Measurements from ENCODE around the gene EPDR1. TPM values are rescaled to one million over a fixed set of nuclear protein-coding genes. Genes with fewer than 3 reads are reported as not detected.

EPDR1 gene
- total and polyA plus RNA-seq, 2 of the 4 experiments (the other 2 are of a cell fraction) = under 0.01 to 0.09 TPM

DNA sequence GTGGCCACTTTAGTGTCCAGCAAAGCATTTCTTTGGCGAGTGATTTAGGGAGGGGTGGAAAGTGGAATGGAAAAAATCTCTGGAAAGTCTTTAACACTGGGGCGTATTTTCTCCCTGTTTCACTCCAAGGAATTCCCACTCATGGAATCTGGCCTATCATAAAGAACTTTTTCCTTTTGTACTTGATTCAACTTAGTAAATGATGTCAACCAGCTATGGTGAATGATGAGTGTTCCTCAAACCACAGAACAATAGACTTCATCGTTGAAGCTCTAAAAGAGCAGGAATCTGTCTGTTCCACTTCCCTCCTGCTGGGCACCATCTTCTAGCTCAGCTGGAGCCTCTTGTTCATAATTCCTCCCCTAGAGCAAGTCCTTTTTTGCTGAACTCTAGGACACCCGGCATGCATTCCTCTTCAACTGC lies 66.5 kb downstream of the EPDR1 start:
- no peaks in the 10 kb centered on the region for H3K27me3 ChIP-seq (ENCODE audit: control insufficient read depth, insufficient read depth, low read length)
- H3K23ac ChIP-seq (ENCODE audit: low read depth, low read length) = no peak overlapping the region
- no peak overlapping the region for H4K5ac ChIP-seq (ENCODE audit: low read depth, low read length)
- in situ Hi-C loops (cut with MboI; ENCODE audit: low sequenced_read_pairs) (no loop called here), dilution Hi-C loops (cut with HindIII; ENCODE audit: low sequenced_read_pairs, unreplicated experiment) (no loop called here), intact Hi-C loops (cut with micrococcal nuclease) (no loop called here)
- POLR2A ChIA-PET (ENCODE audit: unreplicated experiment) = no interaction called here
- no peak overlapping the region for H2BK15ac ChIP-seq (ENCODE audit: low read depth, low read length)
- no peak overlapping the region for H4K8ac ChIP-seq (ENCODE audit: low read depth in 2 of 2, low read length in 2 of 2)
- no peak overlapping the region for H2AFZ ChIP-seq (replicated peaks; ENCODE audit: low read length, poor library complexity)
- H3K36me3 ChIP-seq (ENCODE audit: control insufficient read depth, insufficient read depth, low read length) = no peaks in the 10 kb centered on the region
- no peak overlapping the region for H3K9ac ChIP-seq (ENCODE audit: low read depth, low read length)
- H3K4ac ChIP-seq (ENCODE audit: low read depth, low read length) = no peak overlapping the region
- TF ChIP-seq MXI1 (IDR thresholded peaks at IDR 0.05; ENCODE audit: borderline replicate concordance, low read depth, low read length) (no peak), FOS (IDR thresholded peaks at IDR 0.05; ENCODE audit: low read depth, low read length) (no peak), CHD1 (IDR thresholded peaks at IDR 0.05; ENCODE audit: low read depth, low read length) (no peak), RAD21 (IDR thresholded peaks at IDR 0.05; ENCODE audit: low read length) (no peak), POLR2A (IDR thresholded peaks at IDR 0.05; ENCODE audit: low read depth, low read length) (no peak), SMC3 (IDR thresholded peaks at IDR 0.05; ENCODE audit: low read depth, low read length) (no peak), BHLHE40 (IDR thresholded peaks at IDR 0.05; ENCODE audit: low read depth, low read length) (no peak), CEBPB (IDR thresholded peaks at IDR 0.05; ENCODE audit: low read depth, low read length) (no peak), RFX5 (IDR thresholded peaks at IDR 0.05; ENCODE audit: low read depth, low read length) (no peak)
- TF ChIP-seq, protein P1, sequence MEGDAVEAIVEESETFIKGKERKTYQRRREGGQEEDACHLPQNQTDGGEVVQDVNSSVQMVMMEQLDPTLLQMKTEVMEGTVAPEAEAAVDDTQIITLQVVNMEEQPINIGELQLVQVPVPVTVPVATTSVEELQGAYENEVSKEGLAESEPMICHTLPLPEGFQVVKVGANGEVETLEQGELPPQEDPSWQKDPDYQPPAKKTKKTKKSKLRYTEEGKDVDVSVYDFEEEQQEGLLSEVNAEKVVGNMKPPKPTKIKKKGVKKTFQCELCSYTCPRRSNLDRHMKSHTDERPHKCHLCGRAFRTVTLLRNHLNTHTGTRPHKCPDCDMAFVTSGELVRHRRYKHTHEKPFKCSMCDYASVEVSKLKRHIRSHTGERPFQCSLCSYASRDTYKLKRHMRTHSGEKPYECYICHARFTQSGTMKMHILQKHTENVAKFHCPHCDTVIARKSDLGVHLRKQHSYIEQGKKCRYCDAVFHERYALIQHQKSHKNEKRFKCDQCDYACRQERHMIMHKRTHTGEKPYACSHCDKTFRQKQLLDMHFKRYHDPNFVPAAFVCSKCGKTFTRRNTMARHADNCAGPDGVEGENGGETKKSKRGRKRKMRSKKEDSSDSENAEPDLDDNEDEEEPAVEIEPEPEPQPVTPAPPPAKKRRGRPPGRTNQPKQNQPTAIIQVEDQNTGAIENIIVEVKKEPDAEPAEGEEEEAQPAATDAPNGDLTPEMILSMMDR (conservative IDR thresholded peaks at IDR 0.05; ENCODE audit: low read depth, low read length) = no peak
- H2BK120ac ChIP-seq (ENCODE audit: low read depth, low read length) = no peak overlapping the region
- WGBS, 2 experiments (ENCODE audit: extremely low coverage in 2 of 2, insufficient read length in 1 of 2) = 67% methylated on average over 1 of the region's 4 CpGs; no CpG with 5 or more reads in 1 of the 2 experiments
- no peak overlapping the region for H3K56ac ChIP-seq (ENCODE audit: extremely low read depth, insufficient read depth, low read length)
- no peaks in the 10 kb centered on the region for H3K9me1 ChIP-seq (ENCODE audit: insufficient read depth, low read length)
- DNase-seq (no peak), ATAC-seq (ENCODE audit: low read depth) (no peak)
- no peak overlapping the region for H2BK20ac ChIP-seq (ENCODE audit: low read depth, low read length)
- no peak overlapping the region for H2AK5ac ChIP-seq (ENCODE audit: low read depth, low read length)
- no peak overlapping the region for H2BK5ac ChIP-seq (ENCODE audit: low read depth, low read length, poor library complexity, severe bottlenecking)
- H3K4me3 ChIP-seq (ENCODE audit: insufficient read depth, low read depth, low read length) = no peak overlapping the region
- peaks cover 5% of the 10 kb centered on the region for H3K9me3 ChIP-seq (ENCODE audit: control insufficient read depth, insufficient read depth, low read length)
- no peaks in the 10 kb centered on the region for H4K20me1 ChIP-seq (ENCODE audit: insufficient read depth, low read length)
- no peak overlapping the region for H3K14ac ChIP-seq (replicated peaks; ENCODE audit: low read depth, low read length)
- no peak overlapping the region for H3K4me2 ChIP-seq (ENCODE audit: low read depth, low read length)
- CTCF ChIA-PET = interaction anchor here (0.7 kb wide), 1 partner anchor 62 kb away, joined by 3 read pairs; no protein-coding TSS in a partner anchor
- no TSS peak for BruUV-seq (replicated peaks)
- no peak overlapping the region for H3K18ac ChIP-seq (ENCODE audit: low read depth, low read length)
- H4K91ac ChIP-seq (ENCODE audit: insufficient read depth, low read depth, low read length) = no peak overlapping the region
- H3K4me1 ChIP-seq (ENCODE audit: control insufficient read depth, insufficient read depth, low read length) = no peaks in the 10 kb centered on the region
- no peaks in the 10 kb centered on the region for H3K79me1 ChIP-seq (ENCODE audit: low read depth in 1 of 2, low read length in 2 of 2)
- H3K27ac ChIP-seq (ENCODE audit: insufficient read depth, low read length) = no peak overlapping the region
- H2AK9ac ChIP-seq (replicated peaks; ENCODE audit: low read depth, low read length, poor library complexity) = no peak overlapping the region
